SK-N-SH treated with all-trans-retinoic acid at 6 μM for 48 hours (cell line): ENCODE data around the gene CXCL14.
A peak's percentile ranks its signal among the peaks of the same experiment; 100 is the strongest.

Source experiments
- ATAC-seq: fragments of 200-7000 bp; cut with Tn5 transposase; 3 replicates; pipeline ENCODE4 v1.9.1; 2020; ENCODE audit warnings: mild to moderate bottlenecking, moderate library complexity
- ARNTL ChIP-seq: fragments of 450-650 bp; formaldehyde crosslinking; IDR thresholded peaks from 2 replicates; pipeline ENCODE4 v1.5.0; 2020; ENCODE audit warnings: low read depth, mild to moderate bottlenecking, moderate library complexity, borderline replicate concordance
- BACH2 ChIP-seq: fragments of 250-450 bp; sonication (Bioruptor Pico); IDR thresholded peaks from 2 replicates; pipeline ENCODE4 v1.9.0; 2021; ENCODE audit warnings: mild to moderate bottlenecking, borderline replicate concordance
- ESRRG ChIP-seq: fragments of 250-450 bp; sonication (Bioruptor Pico); IDR thresholded peaks from 2 replicates; pipeline ENCODE4 v1.6.1; 2021; ENCODE audit warnings: mild to moderate bottlenecking
- ISL1 ChIP-seq: fragments of 250-450 bp; sonication (Bioruptor Pico); IDR thresholded peaks from 2 replicates; pipeline ENCODE4 v2.1.2; 2022; ENCODE audit warnings: mild to moderate bottlenecking, moderate library complexity
- OSR1 ChIP-seq: fragments of 250-450 bp; sonication (Bioruptor Pico); IDR thresholded peaks from 2 replicates; pipeline ENCODE4 v1.8.0; 2022; ENCODE audit warnings: moderate library complexity, mild to moderate bottlenecking, inconsistent platforms
- PPARA ChIP-seq: fragments of 250-450 bp; sonication (Bioruptor Pico); IDR thresholded peaks from 2 replicates; pipeline ENCODE4 v1.5.0; 2020; ENCODE audit warnings: mild to moderate bottlenecking, borderline replicate concordance
- RARB ChIP-seq: fragments of 250-450 bp; sonication (Bioruptor Pico); IDR thresholded peaks from 2 replicates; pipeline ENCODE4 v1.8.0; 2021; ENCODE audit warnings: mild to moderate bottlenecking, moderate library complexity
- SNAI2 ChIP-seq: fragments of 250-450 bp; sonication (Bioruptor Pico); IDR thresholded peaks from 2 replicates; pipeline ENCODE4 v1.5.0; 2020; ENCODE audit warnings: mild to moderate bottlenecking, moderate library complexity
- TCF4 ChIP-seq: fragments of 250-450 bp; sonication (Bioruptor Pico); IDR thresholded peaks from 2 replicates; pipeline ENCODE4 v1.8.0; 2021; ENCODE audit warnings: mild to moderate bottlenecking, moderate library complexity, borderline replicate concordance
- ZFP30 ChIP-seq: fragments of 450-650 bp; formaldehyde crosslinking; IDR thresholded peaks from 2 replicates; pipeline ENCODE4 v1.5.0; 2022; ENCODE audit warnings: mild to moderate bottlenecking, moderate library complexity
- ZNF565 ChIP-seq: fragments of 450-650 bp; formaldehyde crosslinking; conservative IDR thresholded peaks from 2 replicates; pipeline ENCODE4 v1.5.0; 2020; ENCODE audit warnings: low read depth, mild to moderate bottlenecking, moderate library complexity
- ZNF70 ChIP-seq: fragments of 450-650 bp; formaldehyde crosslinking; IDR thresholded peaks from 2 replicates; pipeline ENCODE4 v1.5.0; 2020; ENCODE audit warnings: mild to moderate bottlenecking, moderate library complexity
- TF ChIP-seq, protein P1 (sequence below): fragments of 250-450 bp; sonication (Bioruptor Pico); IDR thresholded peaks from 2 replicates; pipeline ENCODE4 v1.5.0; 2020; ENCODE audit warnings: mild to moderate bottlenecking, moderate library complexity
- TF ChIP-seq, protein P2 (sequence below): fragments of 250-450 bp; sonication (Bioruptor Pico); IDR thresholded peaks from 2 replicates; pipeline ENCODE4 v1.8.0; 2020; ENCODE audit warnings: mild to moderate bottlenecking, moderate library complexity, borderline replicate concordance
- TF ChIP-seq, protein P3 (sequence below): fragments of 250-450 bp; sonication (Bioruptor Pico); IDR thresholded peaks from 2 replicates; pipeline ENCODE4 v1.8.0; 2021; ENCODE audit warnings: low read depth, mild to moderate bottlenecking, moderate library complexity, borderline replicate concordance
- TF ChIP-seq, protein P4 (sequence below): fragments of 250-450 bp; sonication (Bioruptor Pico); IDR thresholded peaks from 2 replicates; pipeline ENCODE4 v1.5.1; 2020; ENCODE audit warnings: low read depth, mild to moderate bottlenecking, moderate library complexity
- TF ChIP-seq, protein P5 (sequence below): fragments of 250-450 bp; sonication (Bioruptor Pico); IDR thresholded peaks from 2 replicates; pipeline ENCODE4 v1.5.1; 2021; ENCODE audit warnings: mild to moderate bottlenecking, moderate library complexity

The CXCL14 gene

DNA sequence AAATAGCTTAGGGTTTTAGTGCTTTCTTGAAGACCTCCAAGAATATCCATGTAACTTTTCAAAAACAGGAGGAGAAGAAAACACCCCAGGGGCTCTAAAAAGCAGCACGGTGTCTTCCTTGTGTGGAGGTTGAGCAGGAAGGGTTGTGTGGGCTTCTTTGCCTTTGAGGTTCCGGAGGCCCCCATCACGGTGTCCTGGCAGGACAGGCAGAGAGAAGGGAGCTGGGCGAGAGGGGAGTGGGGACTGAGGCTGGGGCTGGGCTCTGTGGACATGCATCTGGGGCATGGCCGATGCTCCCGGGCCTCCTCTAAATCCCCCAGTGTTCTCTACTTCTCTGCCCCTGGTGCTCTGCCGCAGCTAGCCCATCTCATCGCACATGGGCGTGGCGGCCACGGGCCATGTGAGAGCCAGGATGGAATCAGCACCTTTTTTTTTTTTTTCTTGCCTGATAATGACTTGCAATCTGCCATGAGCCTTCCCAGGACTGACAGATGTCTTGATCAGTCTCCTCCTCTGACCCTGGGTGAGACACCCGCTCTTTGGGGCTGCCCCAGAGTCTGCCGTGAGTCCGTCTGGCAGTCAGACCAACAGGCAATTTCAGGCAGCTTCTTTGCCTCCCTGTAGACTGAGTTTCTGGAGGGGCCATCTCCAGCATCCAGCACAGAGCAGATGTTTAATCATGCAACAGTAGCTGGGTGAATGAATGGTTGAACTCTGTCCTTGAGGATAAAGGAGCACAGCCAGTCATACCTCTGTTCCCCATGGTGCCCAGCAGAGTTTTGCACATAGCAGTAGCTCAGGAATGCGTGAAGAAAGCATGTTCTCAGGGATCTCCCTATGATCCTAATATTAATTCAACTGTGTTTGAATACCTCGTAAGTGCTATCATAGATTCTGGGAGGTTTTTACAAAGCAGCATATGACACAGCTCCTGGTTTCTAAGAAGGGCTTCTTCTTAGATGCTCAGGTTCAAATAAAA lies 12.1 kb downstream of the CXCL14 start (continued):
- TF ChIP-seq, protein P1, sequence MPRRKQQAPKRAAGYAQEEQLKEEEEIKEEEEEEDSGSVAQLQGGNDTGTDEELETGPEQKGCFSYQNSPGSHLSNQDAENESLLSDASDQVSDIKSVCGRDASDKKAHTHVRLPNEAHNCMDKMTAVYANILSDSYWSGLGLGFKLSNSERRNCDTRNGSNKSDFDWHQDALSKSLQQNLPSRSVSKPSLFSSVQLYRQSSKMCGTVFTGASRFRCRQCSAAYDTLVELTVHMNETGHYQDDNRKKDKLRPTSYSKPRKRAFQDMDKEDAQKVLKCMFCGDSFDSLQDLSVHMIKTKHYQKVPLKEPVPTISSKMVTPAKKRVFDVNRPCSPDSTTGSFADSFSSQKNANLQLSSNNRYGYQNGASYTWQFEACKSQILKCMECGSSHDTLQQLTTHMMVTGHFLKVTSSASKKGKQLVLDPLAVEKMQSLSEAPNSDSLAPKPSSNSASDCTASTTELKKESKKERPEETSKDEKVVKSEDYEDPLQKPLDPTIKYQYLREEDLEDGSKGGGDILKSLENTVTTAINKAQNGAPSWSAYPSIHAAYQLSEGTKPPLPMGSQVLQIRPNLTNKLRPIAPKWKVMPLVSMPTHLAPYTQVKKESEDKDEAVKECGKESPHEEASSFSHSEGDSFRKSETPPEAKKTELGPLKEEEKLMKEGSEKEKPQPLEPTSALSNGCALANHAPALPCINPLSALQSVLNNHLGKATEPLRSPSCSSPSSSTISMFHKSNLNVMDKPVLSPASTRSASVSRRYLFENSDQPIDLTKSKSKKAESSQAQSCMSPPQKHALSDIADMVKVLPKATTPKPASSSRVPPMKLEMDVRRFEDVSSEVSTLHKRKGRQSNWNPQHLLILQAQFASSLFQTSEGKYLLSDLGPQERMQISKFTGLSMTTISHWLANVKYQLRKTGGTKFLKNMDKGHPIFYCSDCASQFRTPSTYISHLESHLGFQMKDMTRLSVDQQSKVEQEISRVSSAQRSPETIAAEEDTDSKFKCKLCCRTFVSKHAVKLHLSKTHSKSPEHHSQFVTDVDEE (CRISPR knock-in tag): no peak
- TF ChIP-seq ZNF565 (CRISPR knock-in tag): no peak
- TF ChIP-seq, all 23 proteins: peak for 0

DNA sequence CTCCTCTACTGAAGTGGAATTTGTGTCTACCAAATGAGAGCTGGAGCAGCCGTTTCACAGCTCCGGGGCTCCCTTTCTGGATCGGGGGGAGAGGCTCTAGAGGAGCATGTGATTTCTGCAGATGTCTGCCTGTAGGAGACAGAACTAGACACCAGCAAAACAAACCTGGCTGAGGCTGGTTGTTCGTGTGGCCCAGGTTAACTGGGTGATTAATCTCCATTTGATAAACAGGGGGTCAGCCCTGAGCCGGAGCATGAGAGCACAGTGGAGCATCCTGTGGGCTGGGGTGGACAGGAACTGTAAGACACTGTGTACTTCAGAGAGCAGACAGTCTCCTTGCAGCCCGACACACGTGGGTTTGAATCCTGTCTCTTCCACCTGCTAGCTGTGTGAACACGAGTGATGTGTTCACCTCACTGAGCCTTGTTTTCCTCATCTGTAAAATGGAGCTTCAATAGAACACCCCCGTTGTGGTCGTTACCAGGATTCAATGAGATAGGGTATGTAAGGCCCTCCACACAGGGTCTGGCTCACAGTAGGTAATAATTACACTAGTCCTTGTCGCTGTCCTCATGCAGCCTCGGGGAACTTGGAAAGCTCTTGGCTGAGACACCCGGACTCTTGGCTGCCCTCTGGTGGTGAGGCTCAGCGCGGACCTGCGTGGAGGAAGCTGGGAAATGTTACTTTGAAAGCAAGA lies 12.9 kb downstream of the CXCL14 start:
- no peak for TF ChIP-seq ZNF70 (CRISPR knock-in tag)
- TF ChIP-seq, protein P2, sequence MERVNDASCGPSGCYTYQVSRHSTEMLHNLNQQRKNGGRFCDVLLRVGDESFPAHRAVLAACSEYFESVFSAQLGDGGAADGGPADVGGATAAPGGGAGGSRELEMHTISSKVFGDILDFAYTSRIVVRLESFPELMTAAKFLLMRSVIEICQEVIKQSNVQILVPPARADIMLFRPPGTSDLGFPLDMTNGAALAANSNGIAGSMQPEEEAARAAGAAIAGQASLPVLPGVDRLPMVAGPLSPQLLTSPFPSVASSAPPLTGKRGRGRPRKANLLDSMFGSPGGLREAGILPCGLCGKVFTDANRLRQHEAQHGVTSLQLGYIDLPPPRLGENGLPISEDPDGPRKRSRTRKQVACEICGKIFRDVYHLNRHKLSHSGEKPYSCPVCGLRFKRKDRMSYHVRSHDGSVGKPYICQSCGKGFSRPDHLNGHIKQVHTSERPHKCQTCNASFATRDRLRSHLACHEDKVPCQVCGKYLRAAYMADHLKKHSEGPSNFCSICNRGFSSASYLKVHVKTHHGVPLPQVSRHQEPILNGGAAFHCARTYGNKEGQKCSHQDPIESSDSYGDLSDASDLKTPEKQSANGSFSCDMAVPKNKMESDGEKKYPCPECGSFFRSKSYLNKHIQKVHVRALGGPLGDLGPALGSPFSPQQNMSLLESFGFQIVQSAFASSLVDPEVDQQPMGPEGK (CRISPR knock-in tag): no peak
- TF ChIP-seq PPARA (CRISPR knock-in tag): no peak
- no peak for TF ChIP-seq SNAI2 (CRISPR knock-in tag)
- no peak for TF ChIP-seq OSR1 (CRISPR knock-in tag)
- TF ChIP-seq, protein P3, sequence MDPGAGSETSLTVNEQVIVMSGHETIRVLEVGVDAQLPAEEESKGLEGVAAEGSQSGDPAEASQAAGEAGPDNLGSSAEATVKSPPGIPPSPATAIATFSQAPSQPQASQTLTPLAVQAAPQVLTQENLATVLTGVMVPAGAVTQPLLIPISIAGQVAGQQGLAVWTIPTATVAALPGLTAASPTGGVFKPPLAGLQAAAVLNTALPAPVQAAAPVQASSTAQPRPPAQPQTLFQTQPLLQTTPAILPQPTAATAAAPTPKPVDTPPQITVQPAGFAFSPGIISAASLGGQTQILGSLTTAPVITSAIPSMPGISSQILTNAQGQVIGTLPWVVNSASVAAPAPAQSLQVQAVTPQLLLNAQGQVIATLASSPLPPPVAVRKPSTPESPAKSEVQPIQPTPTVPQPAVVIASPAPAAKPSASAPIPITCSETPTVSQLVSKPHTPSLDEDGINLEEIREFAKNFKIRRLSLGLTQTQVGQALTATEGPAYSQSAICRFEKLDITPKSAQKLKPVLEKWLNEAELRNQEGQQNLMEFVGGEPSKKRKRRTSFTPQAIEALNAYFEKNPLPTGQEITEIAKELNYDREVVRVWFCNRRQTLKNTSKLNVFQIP (CRISPR knock-in tag): no peak
- TF ChIP-seq ISL1 (CRISPR knock-in tag): no peak
- no peak for TF ChIP-seq ZFP30 (CRISPR knock-in tag)
- TF ChIP-seq, protein P1 (CRISPR knock-in tag): no peak
- TF ChIP-seq, protein P4, sequence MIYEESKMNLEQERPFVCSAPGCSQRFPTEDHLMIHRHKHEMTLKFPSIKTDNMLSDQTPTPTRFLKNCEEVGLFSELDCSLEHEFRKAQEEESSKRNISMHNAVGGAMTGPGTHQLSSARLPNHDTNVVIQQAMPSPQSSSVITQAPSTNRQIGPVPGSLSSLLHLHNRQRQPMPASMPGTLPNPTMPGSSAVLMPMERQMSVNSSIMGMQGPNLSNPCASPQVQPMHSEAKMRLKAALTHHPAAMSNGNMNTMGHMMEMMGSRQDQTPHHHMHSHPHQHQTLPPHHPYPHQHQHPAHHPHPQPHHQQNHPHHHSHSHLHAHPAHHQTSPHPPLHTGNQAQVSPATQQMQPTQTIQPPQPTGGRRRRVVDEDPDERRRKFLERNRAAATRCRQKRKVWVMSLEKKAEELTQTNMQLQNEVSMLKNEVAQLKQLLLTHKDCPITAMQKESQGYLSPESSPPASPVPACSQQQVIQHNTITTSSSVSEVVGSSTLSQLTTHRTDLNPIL (CRISPR knock-in tag): no peak
- TF ChIP-seq ESRRG: no peak
- ATAC-seq: peak; percentile 84

DNA sequence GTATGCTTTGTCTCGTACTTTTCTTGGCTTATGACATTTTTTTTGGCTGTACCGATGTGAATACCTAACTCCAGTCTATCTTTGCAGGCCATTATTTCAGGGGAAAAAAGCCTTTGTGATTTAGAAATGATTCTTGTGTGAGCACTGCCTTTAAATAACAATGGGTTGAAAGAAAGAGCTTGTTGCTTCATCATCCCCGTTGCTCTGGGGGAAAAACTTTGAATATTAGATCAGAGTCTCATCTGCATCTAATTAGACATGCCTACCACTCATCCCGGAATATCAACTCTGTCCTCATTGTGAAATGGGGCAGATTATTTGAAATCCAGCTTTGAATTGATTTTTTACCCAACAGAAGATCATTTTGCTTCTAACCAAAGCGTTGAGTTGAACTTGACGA lies 13.5 kb downstream of the CXCL14 start:
- no peak for ATAC-seq
- no peak for TF ChIP-seq BACH2 (CRISPR knock-in tag)
- no peak for TF ChIP-seq ESRRG
- TF ChIP-seq, protein P4 (CRISPR knock-in tag): no peak
- TF ChIP-seq, protein P5, sequence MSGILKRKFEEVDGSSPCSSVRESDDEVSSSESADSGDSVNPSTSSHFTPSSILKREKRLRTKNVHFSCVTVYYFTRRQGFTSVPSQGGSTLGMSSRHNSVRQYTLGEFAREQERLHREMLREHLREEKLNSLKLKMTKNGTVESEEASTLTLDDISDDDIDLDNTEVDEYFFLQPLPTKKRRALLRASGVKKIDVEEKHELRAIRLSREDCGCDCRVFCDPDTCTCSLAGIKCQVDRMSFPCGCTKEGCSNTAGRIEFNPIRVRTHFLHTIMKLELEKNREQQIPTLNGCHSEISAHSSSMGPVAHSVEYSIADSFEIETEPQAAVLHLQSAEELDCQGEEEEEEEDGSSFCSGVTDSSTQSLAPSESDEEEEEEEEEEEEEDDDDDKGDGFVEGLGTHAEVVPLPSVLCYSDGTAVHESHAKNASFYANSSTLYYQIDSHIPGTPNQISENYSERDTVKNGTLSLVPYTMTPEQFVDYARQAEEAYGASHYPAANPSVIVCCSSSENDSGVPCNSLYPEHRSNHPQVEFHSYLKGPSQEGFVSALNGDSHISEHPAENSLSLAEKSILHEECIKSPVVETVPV (CRISPR knock-in tag): no peak
- TF ChIP-seq, protein P1 (CRISPR knock-in tag): no peak
- TF ChIP-seq ARNTL (CRISPR knock-in tag): no peak
- no peak for TF ChIP-seq TCF4 (CRISPR knock-in tag)
- no peak for TF ChIP-seq RARB (CRISPR knock-in tag)
- no peak for TF ChIP-seq ISL1 (CRISPR knock-in tag)
- no peak for TF ChIP-seq OSR1 (CRISPR knock-in tag)
